ENCODE data around the gene CNOT1.

The CNOT1 gene

DNA sequence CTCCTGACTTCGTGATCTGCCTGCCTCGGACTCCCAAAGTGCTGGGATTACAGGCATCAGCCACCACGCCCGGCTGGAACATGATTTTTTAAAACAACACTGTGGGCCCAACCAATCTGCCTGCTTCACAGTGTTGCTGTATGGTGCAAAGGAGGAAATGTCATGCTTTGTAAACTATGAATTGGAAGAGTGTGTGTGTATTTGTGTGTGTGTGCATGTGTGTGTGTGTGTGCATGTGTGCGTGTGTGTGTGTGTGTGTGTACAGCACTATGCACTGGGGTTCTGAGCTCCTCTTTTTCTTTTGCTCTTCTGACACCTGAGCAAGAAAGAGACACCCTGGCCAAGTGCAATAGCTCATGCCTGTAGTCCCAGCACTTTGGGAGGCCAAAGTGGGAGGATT lies 14.5 kb upstream of the CNOT1 start:
- no peak for TF ChIP-seq ESRRG (CRISPR knock-in tag; IDR thresholded peaks at IDR 0.05)
- no peak for TF ChIP-seq BACH2 (CRISPR knock-in tag; IDR thresholded peaks at IDR 0.05; ENCODE audit: borderline replicate concordance)
- no peak for TF ChIP-seq TCF4 (CRISPR knock-in tag; IDR thresholded peaks at IDR 0.05; ENCODE audit: borderline replicate concordance)
- TF ChIP-seq SNAI2 (CRISPR knock-in tag; IDR thresholded peaks at IDR 0.05) = no peak
- TF ChIP-seq ZNF8 (CRISPR knock-in tag; IDR thresholded peaks at IDR 0.05) = no peak
- no peak for TF ChIP-seq TOX (CRISPR knock-in tag; IDR thresholded peaks at IDR 0.05; ENCODE audit: borderline replicate concordance)

DNA sequence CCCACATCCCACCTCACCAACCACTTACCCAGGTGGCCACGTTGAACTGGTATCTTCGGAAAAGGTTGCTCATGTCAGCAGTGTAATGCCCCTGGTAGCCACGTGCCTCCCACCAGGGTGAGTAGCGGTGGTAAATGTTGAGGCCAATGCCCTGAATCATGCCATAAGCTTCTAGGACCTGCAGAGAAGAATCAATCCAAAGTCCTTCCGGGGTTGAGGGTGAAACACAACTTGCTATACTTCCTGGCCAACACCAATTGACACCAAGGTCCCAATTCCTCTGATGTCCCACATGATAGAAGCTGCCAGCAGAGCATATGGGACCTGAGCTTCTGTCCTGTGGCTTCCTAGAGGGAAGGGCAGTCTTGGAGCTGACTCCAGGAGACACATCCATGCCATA lies 11.3 kb upstream of the CNOT1 start:
- TF ChIP-seq ISL1 (CRISPR knock-in tag; IDR thresholded peaks at IDR 0.05) (no peak), GLIS3 (CRISPR knock-in tag; IDR thresholded peaks at IDR 0.05) (no peak), TCF4 (CRISPR knock-in tag; IDR thresholded peaks at IDR 0.05; ENCODE audit: borderline replicate concordance) (no peak), ARNTL (CRISPR knock-in tag; IDR thresholded peaks at IDR 0.05; ENCODE audit: borderline replicate concordance, low read depth) (no peak)
- ATAC-seq = no peak

More for the DNA sequence above, 14.5 kb upstream of the CNOT1 start:
- no peak for ATAC-seq

DNA sequence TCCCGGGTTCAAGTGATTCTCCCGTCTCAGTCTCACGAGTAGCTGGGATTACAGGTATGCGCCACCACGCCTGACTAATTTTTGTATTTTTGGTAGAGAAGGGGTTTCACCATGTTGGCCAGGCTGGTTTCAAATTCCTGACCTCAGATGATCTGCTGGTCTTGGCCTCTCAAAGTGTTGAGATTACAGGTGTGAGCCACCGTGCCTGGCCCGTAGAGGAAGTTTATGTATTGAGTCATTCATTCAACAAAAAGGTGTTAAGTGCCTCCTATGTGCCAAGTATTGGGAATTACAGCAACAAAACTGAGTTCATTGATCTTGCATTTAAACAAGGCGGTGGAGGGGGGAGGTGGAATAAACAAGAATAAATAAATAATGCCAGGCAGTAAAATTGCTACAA lies 10.2 kb upstream of the CNOT1 start:
- TF ChIP-seq, protein P1, sequence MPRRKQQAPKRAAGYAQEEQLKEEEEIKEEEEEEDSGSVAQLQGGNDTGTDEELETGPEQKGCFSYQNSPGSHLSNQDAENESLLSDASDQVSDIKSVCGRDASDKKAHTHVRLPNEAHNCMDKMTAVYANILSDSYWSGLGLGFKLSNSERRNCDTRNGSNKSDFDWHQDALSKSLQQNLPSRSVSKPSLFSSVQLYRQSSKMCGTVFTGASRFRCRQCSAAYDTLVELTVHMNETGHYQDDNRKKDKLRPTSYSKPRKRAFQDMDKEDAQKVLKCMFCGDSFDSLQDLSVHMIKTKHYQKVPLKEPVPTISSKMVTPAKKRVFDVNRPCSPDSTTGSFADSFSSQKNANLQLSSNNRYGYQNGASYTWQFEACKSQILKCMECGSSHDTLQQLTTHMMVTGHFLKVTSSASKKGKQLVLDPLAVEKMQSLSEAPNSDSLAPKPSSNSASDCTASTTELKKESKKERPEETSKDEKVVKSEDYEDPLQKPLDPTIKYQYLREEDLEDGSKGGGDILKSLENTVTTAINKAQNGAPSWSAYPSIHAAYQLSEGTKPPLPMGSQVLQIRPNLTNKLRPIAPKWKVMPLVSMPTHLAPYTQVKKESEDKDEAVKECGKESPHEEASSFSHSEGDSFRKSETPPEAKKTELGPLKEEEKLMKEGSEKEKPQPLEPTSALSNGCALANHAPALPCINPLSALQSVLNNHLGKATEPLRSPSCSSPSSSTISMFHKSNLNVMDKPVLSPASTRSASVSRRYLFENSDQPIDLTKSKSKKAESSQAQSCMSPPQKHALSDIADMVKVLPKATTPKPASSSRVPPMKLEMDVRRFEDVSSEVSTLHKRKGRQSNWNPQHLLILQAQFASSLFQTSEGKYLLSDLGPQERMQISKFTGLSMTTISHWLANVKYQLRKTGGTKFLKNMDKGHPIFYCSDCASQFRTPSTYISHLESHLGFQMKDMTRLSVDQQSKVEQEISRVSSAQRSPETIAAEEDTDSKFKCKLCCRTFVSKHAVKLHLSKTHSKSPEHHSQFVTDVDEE (CRISPR knock-in tag; IDR thresholded peaks at IDR 0.05) = no peak
- TF ChIP-seq, protein P2, sequence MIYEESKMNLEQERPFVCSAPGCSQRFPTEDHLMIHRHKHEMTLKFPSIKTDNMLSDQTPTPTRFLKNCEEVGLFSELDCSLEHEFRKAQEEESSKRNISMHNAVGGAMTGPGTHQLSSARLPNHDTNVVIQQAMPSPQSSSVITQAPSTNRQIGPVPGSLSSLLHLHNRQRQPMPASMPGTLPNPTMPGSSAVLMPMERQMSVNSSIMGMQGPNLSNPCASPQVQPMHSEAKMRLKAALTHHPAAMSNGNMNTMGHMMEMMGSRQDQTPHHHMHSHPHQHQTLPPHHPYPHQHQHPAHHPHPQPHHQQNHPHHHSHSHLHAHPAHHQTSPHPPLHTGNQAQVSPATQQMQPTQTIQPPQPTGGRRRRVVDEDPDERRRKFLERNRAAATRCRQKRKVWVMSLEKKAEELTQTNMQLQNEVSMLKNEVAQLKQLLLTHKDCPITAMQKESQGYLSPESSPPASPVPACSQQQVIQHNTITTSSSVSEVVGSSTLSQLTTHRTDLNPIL (CRISPR knock-in tag; IDR thresholded peaks at IDR 0.05; ENCODE audit: low read depth) = no peak
- no peak for ATAC-seq

DNA sequence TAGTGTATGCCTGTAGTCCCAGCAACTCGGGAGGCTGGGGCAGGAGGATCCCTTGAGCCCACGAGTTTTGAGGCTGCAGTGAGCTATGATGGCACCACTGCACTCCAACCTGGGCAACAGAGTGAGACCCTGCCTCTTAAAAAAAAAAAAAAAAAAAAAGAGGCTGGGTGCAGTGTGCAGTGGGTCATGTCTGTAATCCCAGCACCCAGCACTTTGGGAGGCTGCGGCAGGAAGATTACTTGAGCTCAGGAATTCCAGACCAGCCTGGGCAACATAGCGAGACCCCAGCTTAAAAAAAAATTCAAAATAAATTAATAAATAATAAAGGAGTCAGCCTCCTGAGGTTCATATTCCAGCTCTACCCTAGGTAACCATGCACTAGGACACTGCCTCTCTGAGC lies 9.6 kb upstream of the CNOT1 start:
- ATAC-seq = no peak
- TF ChIP-seq, protein P2 (CRISPR knock-in tag; IDR thresholded peaks at IDR 0.05; ENCODE audit: low read depth) = no peak
- TF ChIP-seq, protein P1 (CRISPR knock-in tag; IDR thresholded peaks at IDR 0.05) = no peak
- TF ChIP-seq TCF4 (CRISPR knock-in tag; IDR thresholded peaks at IDR 0.05; ENCODE audit: borderline replicate concordance) (no peak), SNAI2 (CRISPR knock-in tag; IDR thresholded peaks at IDR 0.05) (no peak), OSR1 (CRISPR knock-in tag; IDR thresholded peaks at IDR 0.05) (no peak), ESRRG (CRISPR knock-in tag; IDR thresholded peaks at IDR 0.05) (no peak), BACH2 (CRISPR knock-in tag; IDR thresholded peaks at IDR 0.05; ENCODE audit: borderline replicate concordance) (no peak), TOX (CRISPR knock-in tag; IDR thresholded peaks at IDR 0.05; ENCODE audit: borderline replicate concordance) (no peak), ZC3H10 (CRISPR knock-in tag; IDR thresholded peaks at IDR 0.05) (no peak), ISL1 (CRISPR knock-in tag; IDR thresholded peaks at IDR 0.05) (no peak), PPARA (CRISPR knock-in tag; IDR thresholded peaks at IDR 0.05; ENCODE audit: borderline replicate concordance) (no peak), ZFP3 (CRISPR knock-in tag; IDR thresholded peaks at IDR 0.05) (no peak), ZNF565 (CRISPR knock-in tag; conservative IDR thresholded peaks at IDR 0.05; ENCODE audit: low read depth) (no peak), ZFP30 (CRISPR knock-in tag; IDR thresholded peaks at IDR 0.05) (no peak), CSDC2 (CRISPR knock-in tag; IDR thresholded peaks at IDR 0.05) (no peak)
- TF ChIP-seq, protein P3, sequence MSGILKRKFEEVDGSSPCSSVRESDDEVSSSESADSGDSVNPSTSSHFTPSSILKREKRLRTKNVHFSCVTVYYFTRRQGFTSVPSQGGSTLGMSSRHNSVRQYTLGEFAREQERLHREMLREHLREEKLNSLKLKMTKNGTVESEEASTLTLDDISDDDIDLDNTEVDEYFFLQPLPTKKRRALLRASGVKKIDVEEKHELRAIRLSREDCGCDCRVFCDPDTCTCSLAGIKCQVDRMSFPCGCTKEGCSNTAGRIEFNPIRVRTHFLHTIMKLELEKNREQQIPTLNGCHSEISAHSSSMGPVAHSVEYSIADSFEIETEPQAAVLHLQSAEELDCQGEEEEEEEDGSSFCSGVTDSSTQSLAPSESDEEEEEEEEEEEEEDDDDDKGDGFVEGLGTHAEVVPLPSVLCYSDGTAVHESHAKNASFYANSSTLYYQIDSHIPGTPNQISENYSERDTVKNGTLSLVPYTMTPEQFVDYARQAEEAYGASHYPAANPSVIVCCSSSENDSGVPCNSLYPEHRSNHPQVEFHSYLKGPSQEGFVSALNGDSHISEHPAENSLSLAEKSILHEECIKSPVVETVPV (CRISPR knock-in tag; IDR thresholded peaks at IDR 0.05) = no peak
- TF ChIP-seq, protein P4, sequence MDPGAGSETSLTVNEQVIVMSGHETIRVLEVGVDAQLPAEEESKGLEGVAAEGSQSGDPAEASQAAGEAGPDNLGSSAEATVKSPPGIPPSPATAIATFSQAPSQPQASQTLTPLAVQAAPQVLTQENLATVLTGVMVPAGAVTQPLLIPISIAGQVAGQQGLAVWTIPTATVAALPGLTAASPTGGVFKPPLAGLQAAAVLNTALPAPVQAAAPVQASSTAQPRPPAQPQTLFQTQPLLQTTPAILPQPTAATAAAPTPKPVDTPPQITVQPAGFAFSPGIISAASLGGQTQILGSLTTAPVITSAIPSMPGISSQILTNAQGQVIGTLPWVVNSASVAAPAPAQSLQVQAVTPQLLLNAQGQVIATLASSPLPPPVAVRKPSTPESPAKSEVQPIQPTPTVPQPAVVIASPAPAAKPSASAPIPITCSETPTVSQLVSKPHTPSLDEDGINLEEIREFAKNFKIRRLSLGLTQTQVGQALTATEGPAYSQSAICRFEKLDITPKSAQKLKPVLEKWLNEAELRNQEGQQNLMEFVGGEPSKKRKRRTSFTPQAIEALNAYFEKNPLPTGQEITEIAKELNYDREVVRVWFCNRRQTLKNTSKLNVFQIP (CRISPR knock-in tag; IDR thresholded peaks at IDR 0.05; ENCODE audit: borderline replicate concordance, low read depth) = no peak
